ENCODE results near the gene DYNC2LI1.

DYNC2LI1 gene

DNA sequence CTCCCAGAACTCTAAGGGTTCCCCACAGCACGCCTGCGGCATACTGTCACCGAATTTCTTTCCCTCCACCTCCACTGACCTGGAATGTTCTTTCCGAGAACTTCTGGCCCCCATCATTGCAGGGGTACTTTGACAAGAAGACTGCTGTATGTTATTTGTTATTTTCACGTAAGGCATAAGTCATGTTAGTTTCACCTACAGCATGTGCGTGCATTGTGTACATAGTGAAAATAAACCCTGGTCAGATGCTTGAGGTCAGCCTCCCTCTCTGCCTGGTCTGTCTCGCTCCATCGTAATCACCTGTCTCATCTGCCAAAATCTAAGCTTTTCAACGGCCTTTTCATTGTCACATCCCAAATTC lies 69.0 kb downstream of the DYNC2LI1 start:
- peak; percentile 1 for DNase-seq (ENCODE audit: low spot score)
- TF ChIP-seq, protein P1, sequence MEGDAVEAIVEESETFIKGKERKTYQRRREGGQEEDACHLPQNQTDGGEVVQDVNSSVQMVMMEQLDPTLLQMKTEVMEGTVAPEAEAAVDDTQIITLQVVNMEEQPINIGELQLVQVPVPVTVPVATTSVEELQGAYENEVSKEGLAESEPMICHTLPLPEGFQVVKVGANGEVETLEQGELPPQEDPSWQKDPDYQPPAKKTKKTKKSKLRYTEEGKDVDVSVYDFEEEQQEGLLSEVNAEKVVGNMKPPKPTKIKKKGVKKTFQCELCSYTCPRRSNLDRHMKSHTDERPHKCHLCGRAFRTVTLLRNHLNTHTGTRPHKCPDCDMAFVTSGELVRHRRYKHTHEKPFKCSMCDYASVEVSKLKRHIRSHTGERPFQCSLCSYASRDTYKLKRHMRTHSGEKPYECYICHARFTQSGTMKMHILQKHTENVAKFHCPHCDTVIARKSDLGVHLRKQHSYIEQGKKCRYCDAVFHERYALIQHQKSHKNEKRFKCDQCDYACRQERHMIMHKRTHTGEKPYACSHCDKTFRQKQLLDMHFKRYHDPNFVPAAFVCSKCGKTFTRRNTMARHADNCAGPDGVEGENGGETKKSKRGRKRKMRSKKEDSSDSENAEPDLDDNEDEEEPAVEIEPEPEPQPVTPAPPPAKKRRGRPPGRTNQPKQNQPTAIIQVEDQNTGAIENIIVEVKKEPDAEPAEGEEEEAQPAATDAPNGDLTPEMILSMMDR (IDR thresholded peaks at IDR 0.05; ENCODE audit: extremely low read depth, missing control alignments) = no peak

DNA sequence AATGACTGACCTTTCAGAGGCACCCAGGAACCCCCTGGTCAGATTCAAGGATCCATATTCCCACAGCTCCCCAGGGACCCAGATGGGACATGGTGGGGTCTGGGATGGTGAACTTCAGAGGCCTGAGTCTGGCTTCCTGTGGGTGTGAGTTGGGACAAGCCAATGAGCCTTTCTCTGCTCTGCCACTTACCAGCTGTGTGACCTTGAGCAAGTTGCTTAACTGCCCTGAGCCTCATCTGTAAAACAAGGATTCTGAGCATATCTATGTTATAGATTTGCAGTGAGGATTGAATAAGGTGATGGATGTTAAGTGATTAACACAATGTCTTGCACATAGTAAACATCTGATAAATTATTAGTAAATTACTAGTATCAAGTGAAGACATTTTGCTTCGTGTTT lies 71.3 kb downstream of the DYNC2LI1 start:
- TF ChIP-seq, protein P1 (IDR thresholded peaks at IDR 0.05; ENCODE audit: extremely low read depth, missing control alignments) = no peak
- DNase-seq (ENCODE audit: low spot score) = no peak

DNA sequence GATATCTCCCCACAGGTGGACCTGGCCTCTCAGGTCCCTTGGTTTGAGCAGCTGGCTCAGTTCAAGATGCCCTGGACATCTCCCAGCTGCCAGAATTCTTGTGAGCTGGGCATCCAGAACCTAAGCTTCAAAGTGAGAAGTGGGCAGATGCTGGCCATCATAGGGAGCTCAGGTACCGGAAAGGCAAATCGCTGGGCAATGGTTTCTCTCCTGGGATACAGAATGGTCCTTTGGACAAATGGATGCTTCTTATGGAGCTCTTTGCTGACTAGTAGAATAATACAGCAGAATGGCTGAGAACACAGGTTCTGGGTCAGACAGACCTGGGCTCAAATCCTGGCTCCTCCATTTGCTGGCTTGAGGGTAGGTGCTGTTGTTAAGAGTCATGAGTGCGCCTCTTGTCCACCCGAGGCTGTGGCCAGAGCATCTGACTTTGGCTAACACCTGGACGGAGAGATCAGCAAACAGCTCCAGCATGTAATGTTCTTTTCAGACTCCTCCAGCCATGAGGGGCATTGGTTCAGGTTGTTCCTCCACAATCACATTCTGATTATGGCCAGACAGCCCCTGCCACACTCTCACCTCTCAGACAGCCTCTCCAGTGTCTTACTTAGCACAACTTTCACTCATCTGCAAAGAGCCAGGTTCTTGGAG lies 72.4 kb downstream of the DYNC2LI1 start:
- peak; percentile 4 for DNase-seq (ENCODE audit: low spot score)
- TF ChIP-seq, protein P1 (IDR thresholded peaks at IDR 0.05; ENCODE audit: extremely low read depth, missing control alignments) = no peak

DNA sequence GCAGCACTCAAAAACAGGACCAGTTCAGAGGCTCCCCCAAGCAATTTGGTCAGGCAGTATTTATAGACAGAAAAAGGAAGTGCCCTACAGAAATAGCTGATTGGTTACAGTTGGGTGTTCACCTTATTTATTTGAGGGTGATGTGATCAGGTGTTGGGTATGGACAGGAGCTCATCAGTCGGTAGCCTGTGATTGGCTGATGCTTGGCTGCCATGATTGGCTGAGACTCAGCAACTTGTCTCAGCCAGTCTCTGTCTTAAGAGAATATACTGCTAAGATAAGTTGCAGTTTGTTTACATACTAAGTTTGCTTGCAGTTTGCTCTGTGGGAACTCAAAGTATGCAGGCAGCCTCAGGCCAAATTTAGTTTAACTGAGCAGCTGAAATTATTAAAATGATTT lies 74.4 kb downstream of the DYNC2LI1 start:
- DNase-seq (ENCODE audit: low spot score) = peak; percentile 8
- TF ChIP-seq, protein P1 (IDR thresholded peaks at IDR 0.05; ENCODE audit: extremely low read depth, missing control alignments) = no peak

DNA sequence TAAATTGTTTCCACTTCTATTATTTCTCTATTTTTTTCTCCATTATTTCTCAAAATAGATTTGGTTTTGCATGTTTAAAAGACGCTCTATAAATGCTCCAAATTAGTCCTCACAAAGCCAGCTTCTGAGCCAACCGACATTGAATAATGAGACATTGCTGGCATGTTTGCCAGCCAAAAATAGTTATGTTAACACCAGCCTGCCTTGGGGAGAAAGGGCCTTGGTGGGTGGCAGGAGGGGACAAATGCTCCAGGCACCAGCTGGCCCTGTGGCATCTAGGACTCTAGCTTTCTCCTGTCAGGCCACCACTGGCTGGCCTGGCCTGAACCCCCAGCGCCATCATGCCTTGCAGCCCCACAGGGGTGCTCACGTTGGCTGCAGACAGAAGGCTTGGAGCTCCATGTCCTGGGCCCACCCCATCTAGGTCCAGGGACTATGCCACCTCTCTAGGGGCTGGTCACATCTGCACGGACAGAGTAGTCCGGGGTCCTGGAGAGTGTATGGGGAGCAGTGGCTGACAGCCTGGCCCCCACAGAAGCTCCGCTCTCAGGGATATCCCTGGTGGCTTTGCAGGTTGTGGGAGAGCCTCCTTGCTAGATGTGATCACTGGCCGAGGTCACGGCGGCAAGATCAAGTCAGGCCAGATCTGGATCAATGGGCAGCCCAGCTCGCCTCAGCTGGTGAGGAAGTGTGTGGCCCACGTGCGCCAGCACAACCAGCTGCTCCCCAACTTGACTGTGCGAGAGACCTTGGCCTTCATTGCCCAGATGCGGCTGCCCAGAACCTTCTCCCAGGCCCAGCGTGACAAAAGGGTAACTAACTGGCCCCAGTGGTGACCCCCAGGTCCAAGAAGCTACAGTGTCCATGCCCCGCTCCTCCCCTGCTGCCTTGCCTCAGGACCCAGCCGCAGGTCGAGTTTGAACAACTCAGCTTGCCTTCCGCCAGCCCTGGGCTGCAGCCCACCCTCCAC lies 77.5 kb downstream of the DYNC2LI1 start:
- DNase-seq (ENCODE audit: low spot score) = no peak
- TF ChIP-seq, protein P1 (IDR thresholded peaks at IDR 0.05; ENCODE audit: extremely low read depth, missing control alignments) = no peak

DNA sequence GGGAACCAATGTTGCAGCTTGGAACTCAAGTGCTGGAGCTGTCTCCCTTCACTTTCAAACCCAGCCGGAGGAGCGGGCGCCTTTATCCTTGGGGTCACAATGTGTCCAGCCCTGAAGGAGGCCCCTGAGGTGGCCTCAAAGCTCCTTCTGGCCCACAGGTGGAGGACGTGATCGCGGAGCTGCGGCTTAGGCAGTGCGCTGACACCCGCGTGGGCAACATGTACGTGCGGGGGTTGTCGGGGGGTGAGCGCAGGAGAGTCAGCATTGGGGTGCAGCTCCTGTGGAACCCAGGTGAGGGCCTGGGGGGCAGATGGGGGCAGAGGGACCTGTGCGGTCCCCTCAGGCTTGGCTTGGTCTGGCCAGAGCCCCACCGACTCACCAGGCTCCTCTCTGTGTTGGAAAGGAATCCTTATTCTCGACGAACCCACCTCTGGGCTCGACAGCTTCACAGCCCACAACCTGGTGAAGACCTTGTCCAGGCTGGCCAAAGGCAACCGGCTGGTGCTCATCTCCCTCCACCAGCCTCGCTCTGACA lies 78.4 kb downstream of the DYNC2LI1 start:
- DNase-seq (ENCODE audit: low spot score) = no peak
- TF ChIP-seq, protein P1 (IDR thresholded peaks at IDR 0.05; ENCODE audit: extremely low read depth, missing control alignments) = no peak

All from GM20000 (cell line).